NCI-H1092 (cell line): Measurements from ENCODE around the gene ATG16L1.

Source experiments
- DNase-seq: peaks from one replicate; lab custom pipeline; 2025; lab: John Stamatoyannopoulos, UW

ATG16L1 gene

DNA sequence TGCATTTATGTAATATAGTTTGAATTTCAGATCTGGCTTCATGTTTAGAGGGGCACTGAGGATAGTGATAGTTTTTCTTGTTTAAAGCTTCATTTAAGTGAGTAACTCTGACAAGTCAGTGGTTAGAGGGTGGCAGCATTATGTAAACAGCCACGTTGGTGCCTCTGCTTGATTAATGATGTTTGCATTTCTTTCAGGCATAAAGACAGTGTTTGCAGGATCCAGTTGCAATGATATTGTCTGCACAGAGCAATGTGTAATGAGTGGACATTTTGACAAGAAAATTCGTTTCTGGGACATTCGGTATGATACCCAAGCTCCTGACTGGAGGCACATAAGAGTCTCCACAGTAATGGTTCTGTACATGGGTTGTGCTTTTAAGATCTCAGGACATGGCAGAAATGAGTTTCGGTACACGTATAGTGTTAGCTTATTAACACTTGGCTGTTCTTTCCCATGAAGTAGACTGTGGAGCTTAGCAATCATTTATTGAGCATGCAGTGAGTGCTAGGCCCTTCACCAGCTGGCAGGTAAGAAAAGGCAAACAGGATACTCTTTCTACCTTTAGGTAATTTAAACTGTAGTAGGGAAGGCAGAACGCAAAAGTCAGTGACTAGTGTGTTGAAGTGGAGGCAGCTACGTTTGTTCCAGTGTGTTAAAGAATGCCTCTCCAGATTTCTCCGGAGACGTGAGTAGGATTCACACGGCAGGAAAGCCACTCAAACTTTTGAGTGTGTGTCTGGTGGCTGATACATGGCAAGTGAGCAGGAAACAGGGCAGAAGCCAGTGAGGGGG, 38.8 kb downstream of the ATG16L1 start:
- DNase-seq = no peak

- DNase-seq = no peak
Measured at GRCh38 chr2:233295891-233296290, 44.4 kb downstream of the ATG16L1 start.

- no peak for DNase-seq
Measured at GRCh38 chr2:233297076-233297475, 45.6 kb downstream of the ATG16L1 start.

- no peak for DNase-seq
Measured at GRCh38 chr2:233300401-233300800, 48.9 kb downstream of the ATG16L1 start.

DNA sequence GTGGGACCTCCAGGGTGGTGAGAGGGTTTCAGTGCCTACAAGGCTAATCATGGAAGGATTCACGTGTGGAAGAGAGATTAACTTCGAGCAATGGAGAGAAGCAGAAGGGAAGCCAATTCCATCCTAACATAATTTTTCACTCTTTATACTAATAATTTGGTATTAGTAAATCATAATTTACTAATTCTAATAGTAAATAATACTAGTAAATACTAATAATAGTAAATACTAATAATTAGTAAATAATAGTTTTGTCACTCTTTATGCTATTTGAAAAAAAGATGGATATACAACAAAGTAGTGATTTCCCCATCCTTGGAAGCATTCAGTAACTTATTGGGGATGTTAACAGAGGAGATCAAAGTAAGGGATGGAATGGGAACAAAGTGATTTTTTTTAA, 49.8 kb downstream of the ATG16L1 start:
- DNase-seq = no peak

GRCh38 chr2:233301811-233302210, 50.3 kb downstream of the ATG16L1 start:
- no peak for DNase-seq

DNA sequence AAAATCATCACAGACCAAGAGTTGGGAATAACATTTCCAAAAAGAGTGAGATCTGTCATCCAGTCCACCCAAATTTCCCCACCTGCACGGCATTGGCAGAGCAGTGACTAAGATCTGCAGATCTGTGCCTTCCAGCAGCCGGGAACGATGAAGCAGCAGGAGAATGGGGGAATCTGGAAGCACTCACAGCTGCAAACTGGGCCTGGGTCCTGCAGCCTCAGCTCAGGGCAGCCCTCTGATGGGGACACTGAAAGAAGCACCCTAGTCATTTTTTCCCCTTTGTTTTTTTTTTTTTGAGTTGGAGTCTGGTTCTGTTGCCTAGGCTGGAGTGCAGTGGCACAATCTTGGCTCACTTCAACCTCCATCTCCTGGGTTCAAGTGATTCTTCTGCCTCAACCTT, 51.8 kb downstream of the ATG16L1 start:
- no peak for DNase-seq

DNA sequence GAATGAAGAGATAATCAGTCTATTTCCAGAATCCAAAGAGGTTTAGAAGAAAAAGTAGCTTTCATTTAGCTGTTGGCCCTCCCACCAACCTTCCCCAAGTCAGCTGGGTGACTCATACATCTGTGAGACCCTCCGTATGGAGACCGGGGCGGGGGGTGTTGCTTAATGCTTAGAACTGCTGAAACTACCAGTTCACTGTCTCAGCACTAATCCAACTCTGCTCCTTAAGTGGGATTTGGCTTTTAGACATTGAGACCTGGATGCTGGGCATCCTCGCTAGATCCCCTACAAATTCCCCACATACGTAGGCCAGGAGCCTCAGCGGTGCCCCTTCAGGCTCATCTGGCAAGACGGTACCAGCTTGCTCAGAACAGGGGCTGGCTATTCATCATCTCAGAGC, 56.1 kb downstream of the ATG16L1 start, which contains the start of gene SAG:
TSS of gene SAG (plus strand) at position 252 of the 400 bp plus-strand sequence. CDS start 1,374 bp downstream, outside the sequence.
- no peak for DNase-seq

- no peak for DNase-seq
Measured at GRCh38 chr2:233311241-233311926, 59.9 kb downstream of the ATG16L1 start.

GRCh38 chr2:233312874-233313273, 61.4 kb downstream of the ATG16L1 start:
- DNase-seq = no peak

DNA sequence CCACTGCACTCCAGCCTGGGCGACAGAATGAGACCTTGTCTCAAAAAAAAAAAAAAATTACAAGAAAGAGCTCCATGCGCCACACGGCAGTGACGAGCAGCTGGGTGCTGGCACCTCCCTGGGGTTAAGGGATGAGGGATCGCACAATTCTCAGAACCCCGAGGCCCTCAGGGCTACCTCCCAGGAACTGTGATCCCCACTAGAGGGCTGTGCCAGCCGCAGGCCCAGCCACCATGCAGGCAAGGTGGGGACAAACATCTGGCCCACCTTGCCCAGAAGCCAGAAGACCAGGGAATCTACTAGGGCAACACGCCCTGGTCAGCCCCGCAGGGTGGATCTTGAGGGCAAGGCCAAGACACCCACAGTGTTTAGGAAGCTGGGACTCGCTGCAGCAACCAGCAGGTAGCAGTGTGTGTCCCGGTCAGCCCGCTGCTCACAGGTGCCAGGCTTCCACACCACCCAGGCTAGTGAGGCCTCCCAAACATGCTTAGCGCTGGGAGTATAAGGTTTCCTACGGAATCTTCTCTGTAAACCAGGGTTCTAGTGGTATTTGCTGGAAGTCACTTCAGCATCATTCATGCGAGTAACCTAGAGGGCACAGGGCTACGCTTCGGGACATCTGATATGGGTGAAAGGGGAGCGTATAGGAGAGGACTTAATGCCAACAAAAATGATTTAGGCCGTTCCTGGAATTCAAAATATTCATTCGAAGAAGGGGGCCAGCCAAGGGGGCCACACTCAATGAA, 62.9 kb downstream of the ATG16L1 start:
- no peak for DNase-seq

DNA sequence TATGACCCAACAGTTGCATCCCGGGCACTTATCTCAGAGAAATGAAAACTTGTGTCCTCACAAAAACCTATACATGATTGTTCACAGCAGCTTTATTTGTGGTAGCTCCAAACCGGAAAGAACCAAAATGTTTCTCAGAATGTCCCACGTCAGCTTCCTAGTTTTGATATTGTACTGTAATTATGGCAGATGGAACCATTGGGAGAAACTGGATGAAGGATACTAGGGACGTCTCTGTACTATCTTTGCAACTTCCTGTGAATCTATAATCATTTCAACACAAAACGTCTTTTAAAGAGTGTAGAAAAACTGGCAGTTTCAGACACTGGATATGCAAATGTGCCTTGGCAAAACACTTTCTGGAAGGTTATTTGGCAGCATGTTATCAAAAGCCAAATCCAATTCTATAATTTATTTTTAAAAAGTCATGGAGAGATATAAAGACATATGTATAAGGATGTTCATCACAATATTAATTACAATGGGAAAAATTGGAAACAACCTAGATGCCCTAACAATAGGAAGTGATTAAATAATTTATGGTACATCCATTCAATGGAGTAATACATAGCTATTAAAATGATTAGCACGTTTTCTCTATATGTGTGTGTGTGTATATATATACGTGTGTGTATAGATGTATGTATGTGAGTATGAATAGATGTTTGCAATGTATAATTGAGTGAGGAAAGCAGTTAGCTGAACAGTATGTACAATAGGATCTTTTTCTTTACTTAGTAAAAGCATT, 65.9 kb downstream of the ATG16L1 start:
- no peak for DNase-seq

DNA sequence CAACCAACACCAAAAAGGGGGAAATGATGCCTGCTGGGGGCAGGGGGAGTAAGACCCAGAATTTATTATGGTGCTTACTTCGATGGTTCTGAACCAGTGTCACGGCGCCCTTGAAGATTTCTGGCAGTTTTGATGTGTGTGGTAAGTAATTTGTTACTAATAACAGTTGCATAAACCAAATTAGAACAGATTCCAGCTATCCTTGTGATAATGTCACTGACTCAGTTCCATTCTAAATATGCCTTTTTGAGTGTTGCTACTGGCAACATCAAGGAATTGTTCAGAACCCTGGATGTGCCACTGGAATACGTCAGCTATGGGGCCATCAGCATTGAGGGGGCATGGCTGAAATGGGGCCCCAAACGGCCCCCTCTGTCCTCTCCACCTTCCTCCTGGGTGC, 67.8 kb downstream of the ATG16L1 start:
- no peak for DNase-seq

DNA sequence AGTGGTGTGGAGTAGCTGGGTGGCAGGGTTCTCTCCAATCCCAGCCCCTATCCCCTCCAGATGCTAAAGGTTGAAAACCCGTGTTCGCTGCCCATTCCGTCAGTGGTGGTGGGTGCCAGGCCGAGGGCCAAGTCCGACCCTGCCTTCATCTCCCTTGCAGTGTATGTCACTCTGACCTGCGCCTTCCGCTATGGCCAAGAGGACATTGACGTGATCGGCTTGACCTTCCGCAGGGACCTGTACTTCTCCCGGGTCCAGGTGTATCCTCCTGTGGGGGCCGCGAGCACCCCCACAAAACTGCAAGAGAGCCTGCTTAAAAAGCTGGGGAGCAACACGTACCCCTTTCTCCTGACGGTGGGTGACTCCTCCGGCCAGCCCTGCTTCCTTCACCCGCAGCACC, 69.0 kb downstream of the ATG16L1 start:
- DNase-seq = no peak

GRCh38 chr2:233321166-233321565, 69.7 kb downstream of the ATG16L1 start:
- no peak for DNase-seq

- DNase-seq = no peak
Measured at GRCh38 chr2:233323851-233324250, 72.4 kb downstream of the ATG16L1 start.

DNA sequence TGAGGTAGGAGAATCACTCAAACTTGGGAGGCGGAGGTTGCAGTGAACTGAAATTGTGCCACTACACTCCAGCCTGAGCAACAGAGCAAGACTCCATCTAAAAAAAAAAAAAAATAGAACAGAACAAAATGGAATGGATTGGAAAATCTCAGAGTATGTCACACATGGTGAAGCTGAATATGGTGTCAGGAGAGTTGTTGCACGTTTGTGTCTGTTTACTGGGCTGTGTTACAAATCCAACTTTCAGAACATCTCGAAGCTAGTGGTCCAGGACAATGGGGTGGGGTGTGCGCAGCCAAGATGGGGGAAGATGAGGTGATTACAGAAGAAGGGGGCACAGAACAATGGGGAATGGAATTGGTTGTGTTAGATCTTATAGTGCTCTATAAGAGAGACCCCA, 73.8 kb downstream of the ATG16L1 start:
- no peak for DNase-seq

GRCh38 chr2:233325814-233326213, 74.3 kb downstream of the ATG16L1 start:
- no peak for DNase-seq

DNA sequence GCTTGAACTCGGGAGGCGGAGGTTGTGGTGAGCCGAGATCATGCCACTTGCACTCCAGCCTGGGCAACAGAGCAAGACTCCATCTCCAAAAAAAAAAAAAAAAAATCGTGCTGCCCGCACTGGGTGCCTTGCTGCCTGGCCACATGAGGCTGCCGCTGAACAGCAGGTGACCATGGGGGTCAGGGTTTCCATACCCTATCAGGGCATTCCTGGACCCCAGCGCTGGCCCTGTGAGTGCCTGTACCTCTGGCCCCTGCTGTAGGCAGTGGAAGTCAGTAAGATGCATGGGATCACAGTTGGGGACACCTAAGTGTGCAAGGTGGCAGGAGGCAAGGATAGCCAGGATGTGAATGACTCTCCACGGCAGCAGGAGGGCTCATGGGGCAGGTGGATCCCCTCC, 75.0 kb downstream of the ATG16L1 start:
- no peak for DNase-seq

- no peak for DNase-seq
Measured at GRCh38 chr2:233328922-233329321, 77.4 kb downstream of the ATG16L1 start.

DNA sequence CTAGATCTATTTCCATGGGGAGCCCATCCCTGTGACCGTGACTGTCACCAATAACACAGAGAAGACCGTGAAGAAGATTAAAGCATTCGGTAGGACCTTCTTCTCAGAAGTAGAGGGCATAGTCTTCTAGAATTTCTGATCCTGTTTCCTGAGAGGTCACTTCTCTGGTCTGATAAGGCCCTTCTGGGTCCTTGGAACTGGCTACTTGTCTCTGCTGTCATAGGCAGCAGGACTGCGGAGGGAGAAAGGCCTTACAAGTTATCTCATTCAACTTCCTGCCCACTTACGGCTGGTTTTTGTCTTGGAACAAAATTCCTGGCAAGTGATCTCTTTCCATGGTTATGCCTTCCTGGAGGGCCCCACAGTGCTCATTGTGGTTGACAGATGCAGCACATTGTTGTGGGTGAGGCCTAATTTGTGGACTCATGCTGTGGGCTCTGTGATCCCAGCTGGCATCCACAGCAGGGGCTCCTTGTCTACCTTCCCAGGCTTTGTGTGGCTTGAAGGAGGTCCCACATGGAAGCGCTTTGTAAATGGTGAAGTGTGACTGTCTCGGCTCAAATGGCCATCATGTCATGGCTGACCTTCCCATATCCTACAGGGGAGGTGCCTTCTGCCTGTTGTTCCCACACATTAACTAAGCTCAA, 78.1 kb downstream of the ATG16L1 start:
- DNase-seq = peak; percentile 53

- DNase-seq = no peak
Measured at GRCh38 chr2:233331536-233331935, 80.1 kb downstream of the ATG16L1 start.
